Mononuclear cell (primary cell): ENCODE measurements around the gene MTRFR. TPM values are rescaled to one million over a fixed set of nuclear protein-coding genes. Genes with fewer than 3 reads are reported as not detected.

Source experiments
- H3K27me3 ChIP-seq: 2 replicates; pipeline ENCODE4 v1.6.0; 2011; ENCODE audit warnings: low read length, control low read depth; ENCODE audit not compliant: insufficient read depth
- H3K4me1 ChIP-seq: 2 replicates; pipeline ENCODE4 v1.5.1; 2011; ENCODE audit warnings: mild to moderate bottlenecking, low read length, control low read depth; ENCODE audit not compliant: insufficient read depth
- H3K4me3 ChIP-seq: 2 replicates; pipeline ENCODE4 v1.5.1; 2011; ENCODE audit warnings: mild to moderate bottlenecking, low read length, moderate library complexity
- H3K9me3 ChIP-seq: 2 replicates; pipeline ENCODE4 v1.5.1; 2011; ENCODE audit warnings: low read depth, mild to moderate bottlenecking, control low read depth, low read length
- total RNA-seq: library from RNA; depleted of rRNA; stranded (reverse); fragments of >200 nt; gene quantifications from one replicate; pipeline ENCODE4 v1.2.3, GENCODE V29; 2012

Gene MTRFR
- total RNA-seq, 1 donor = 27.6 TPM

DNA sequence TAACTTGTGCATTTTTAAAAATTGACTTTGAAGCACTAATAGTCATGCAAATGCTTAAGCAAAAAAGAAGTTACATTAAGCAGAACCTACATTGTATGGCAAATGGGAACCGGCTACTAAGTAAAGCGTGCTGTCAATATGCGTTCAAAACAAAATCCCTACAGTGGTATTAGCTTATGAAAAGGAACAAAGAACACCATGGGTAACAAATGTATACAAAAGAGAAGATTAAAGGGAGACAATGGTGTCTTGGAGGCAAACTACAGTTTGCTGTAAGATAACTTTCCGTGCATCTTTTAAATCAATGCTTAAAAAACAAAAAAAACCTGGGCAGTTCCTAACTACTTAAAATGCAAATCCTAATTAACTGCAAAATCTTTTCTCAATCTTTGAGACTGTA lies 28.0 kb downstream of the MTRFR start:
- Histone ChIP-seq H3K27me3 (no peaks in the 10 kb centered on the region), H3K4me3 (no peak overlapping the region), H3K4me1 (no peaks in the 10 kb centered on the region), H3K9me3 (no peaks in the 10 kb centered on the region)

DNA sequence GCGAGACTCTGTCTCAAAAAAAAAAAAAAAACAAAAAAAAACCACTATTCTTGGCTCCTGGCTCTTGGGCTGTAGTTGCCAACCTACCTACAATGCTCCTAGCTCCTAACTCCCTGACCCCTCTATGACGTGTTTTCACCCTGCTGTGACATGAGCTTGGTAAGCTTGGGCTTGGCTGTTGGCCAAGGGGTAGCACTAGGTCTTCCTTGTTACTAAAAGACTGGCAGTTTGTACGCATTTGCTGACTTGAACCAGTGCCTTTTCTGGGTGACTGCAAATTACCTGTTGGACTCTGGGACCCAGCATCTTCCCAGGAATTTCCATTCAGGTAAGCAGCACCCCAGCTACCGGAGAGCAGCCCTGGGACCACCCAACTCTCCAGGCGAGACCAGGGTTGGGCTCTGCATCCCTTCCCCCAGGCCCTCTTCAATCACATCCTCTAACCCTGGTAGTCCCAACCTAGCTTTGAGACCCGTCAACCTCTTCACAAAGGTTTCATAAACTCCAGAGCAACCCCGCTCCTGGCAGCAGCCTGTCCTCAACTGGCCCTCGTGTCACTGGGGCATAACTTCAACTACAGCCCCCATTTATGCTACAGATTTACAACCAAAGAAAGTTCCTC lies 30.1 kb downstream of the MTRFR start:
- no peaks in the 10 kb centered on the region for H3K27me3 ChIP-seq
- H3K9me3 ChIP-seq = no peaks in the 10 kb centered on the region
- peaks cover 10% of the 10 kb centered on the region for H3K4me1 ChIP-seq
- H3K4me3 ChIP-seq = no peak overlapping the region

DNA sequence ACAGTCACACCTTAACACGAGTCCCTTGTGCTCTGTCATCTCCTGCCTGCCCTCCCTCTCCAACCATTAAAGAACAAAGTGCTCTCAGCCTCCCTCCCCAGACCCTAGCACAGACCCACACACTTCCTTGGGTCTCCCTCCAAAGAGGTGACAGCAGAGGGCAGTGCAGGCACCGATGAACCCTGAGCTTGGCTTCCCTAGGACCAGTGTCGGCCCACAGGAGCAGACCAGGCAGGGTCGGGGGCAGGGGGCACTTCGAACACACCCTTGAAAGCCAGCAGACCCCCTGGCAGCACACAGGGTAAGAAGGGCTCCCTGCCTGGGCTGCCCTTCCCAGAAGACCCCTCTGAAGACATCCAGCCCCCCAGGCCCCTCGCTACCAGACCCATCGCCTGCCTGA lies 31.4 kb downstream of the MTRFR start:
- Histone ChIP-seq H3K4me3 (no peak overlapping the region), H3K4me1 (peaks cover 22% of the 10 kb centered on the region), H3K9me3 (no peaks in the 10 kb centered on the region), H3K27me3 (no peaks in the 10 kb centered on the region)

DNA sequence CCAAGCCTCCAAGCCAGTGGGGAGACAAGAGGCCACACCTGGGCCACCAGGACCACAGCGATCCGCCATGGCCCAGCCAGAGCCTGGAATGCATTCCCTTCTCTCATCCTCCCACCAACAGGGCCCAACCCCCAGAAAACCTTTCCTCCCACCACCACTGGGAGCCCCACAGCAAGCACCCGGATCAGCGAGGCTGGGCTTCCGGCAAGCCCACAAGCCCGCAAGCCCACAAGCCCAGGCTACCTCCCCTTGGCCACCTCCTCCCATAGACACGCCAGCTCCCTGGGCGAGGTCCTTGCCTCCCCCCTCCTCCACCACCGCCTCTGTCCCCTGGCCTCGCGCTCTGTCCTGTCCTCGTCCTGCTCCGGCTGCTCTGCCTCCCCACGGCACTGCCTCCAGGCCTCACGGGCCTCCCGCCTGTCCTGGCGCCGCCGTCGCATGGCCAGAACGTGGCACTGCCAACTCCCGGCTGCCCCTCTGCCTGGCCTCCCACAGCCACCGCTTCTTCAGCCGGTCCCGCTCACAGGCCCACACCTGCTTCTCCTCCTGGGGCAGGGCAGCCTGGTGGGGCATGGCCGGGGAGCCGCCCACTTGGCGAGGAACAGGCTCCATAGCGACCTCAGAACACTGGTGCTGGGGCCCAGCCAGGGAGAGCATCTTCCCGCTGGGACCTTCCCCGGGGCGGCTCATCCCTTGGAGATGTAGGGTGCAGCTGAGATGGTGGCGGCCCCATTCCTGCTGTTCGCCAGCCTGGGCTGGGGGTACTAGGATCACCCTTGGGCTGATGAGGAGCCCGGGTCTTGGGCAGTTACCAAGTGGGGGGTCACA lies 32.8 kb downstream of the MTRFR start:
- peaks cover 33% of the 10 kb centered on the region for H3K4me1 ChIP-seq
- no peaks in the 10 kb centered on the region for H3K27me3 ChIP-seq
- no peaks in the 10 kb centered on the region for H3K9me3 ChIP-seq
- H3K4me3 ChIP-seq = no peak overlapping the region

DNA sequence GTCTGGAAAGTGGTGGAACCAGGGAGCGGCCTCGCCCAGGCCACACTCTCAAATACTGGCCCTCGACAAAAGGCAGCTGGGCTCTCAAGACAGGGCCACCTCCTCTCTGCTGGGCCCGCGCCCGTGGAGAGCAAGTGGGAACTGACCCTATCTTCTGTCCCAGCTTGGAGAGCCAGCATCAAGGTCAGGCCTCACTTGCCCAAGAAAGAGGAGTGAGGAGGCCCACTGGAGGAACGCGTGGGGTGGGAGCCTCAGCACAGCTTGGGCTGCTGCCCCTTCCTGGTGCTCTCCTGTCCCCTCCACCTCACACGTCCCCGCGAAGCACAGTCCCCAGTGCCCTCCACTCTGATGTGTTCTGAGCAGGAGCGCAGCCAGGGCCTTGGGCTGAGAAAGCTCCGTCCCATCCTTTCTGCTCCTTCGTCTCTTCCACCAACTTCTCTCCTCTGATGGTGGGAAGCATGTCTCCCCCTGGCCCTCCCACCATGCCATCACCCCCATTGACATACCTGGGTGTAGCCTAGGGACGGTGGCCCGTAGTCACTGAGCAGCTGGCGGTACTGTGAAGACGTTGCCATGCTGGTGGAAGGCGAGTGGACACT lies 33.5 kb downstream of the MTRFR start:
- Histone ChIP-seq H3K4me3 (no peak overlapping the region), H3K9me3 (no peaks in the 10 kb centered on the region), H3K4me1 (peaks cover 33% of the 10 kb centered on the region), H3K27me3 (no peaks in the 10 kb centered on the region)

DNA sequence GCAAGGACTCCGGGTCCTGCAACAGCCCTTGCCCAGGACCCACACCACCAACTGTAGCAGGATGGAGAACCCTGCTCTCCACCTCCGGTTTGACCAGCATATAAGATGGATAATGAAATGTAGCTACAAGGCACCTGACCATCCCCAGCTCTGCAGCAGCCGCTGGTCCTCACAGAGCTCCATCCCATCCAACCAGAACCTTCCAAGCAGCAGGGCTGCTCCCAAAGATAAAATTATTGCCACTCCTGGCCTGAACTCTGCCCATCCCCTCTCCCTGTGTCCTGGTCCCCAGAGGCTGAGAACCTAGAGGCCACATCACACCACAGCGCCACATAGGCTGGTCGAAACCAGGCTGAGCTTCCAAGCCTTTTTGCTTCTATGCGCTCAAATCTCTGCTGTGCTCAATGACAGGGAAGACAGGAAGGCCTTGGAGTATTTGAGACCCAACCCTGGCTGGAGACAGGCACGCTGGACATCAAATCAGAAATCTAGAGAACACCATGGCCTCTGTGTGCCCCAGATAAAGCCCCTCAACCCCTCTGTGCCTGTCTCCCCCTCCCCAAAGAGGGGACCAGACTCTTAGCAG lies 34.2 kb downstream of the MTRFR start:
- no peaks in the 10 kb centered on the region for H3K27me3 ChIP-seq
- H3K9me3 ChIP-seq = no peaks in the 10 kb centered on the region
- H3K4me3 ChIP-seq = no peak overlapping the region
- peaks cover 38% of the 10 kb centered on the region for H3K4me1 ChIP-seq

DNA sequence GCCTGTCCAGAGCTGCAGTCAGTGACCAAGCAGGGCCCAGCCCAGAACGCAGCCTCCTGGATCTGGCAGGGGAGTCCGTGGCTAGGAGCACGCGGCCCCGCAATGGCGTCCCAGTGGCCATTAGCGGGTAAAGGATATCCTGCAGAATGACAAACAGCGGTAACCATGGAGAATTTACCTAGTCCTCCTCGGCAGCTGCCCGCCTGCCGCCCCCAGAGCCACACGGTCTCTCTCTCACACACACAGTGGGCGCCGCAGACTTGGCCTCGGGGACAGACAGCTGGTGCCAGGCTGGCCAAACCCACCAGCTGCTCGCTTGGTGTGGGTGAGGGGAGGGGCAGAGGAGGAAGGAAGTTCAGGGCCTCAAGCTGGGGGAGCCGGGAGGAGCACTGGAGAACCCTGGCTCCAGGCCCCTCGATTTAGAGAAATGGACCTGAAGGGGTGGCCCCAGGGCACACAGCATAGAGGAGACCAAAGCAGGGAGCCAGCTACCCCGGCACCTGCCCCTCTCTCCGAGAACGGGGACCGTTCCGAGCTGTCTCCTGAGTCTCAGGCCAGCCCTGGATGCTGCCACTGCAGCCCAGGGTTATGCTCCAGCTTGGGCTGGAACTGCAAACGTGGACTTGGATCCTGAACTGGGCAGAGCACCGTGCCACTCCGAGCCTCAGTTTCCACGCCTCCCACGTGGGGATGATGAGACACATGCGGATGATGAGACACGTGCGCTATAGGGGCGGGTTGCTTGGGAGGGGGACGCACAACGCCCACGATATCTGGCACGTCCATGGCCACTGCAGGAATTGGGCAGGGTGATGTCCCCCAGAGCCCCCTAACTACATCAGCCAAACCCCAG lies 35.0 kb downstream of the MTRFR start:
- peak overlapping the region; percentile 0 for H3K4me3 ChIP-seq
- H3K27me3 ChIP-seq = no peaks in the 10 kb centered on the region
- no peaks in the 10 kb centered on the region for H3K9me3 ChIP-seq
- H3K4me1 ChIP-seq = peaks cover 38% of the 10 kb centered on the region

DNA sequence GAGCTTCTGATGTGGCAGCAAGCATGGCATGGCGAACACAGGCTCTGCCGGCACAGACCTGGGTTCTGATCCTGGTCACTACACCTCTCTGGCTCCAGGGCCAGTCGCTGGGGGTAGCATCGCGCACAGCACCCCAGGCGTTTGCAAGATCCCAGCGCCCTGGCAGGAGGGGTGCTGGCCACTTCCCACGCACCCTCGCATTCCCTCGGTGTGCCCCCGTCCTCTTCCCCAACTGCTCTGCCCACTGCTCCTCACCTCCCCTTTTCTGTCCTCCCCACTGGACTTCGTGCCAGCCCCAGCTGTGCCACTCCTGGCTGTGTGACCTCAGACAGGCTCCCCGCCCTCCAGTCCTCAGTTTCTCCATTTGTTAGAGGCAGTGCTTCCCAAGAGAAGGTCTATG lies 35.6 kb downstream of the MTRFR start:
- peak overlapping the region; percentile 12 for H3K4me3 ChIP-seq
- H3K9me3 ChIP-seq = no peaks in the 10 kb centered on the region
- H3K27me3 ChIP-seq = no peaks in the 10 kb centered on the region
- H3K4me1 ChIP-seq = peaks cover 38% of the 10 kb centered on the region

DNA sequence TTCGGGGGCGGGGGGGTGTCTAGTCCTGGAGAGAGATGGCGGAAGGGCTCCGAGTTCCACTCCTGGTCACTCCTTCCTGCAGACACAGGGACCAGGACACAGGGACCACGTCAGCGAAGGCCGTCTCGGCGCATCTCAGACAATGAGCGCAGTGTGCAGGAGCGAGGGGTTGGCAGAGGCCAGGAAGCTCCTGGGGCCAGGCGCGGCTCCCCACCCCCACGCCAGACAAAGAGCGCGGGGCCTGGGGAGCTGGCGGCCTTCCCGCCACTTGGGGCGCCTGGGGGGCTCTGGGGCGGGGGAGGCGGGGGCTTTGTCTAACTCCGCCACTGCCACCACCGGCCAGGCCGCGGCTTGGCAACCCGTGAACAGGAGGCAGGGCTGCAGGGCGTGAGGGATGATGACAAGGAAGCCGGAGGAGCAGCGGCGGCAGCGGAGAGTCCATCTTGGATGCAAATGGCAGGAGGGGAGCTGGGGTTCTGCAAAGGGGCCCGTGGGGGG lies 36.2 kb downstream of the MTRFR start:
- Histone ChIP-seq H3K27me3 (no peaks in the 10 kb centered on the region), H3K9me3 (no peaks in the 10 kb centered on the region), H3K4me1 (peaks cover 38% of the 10 kb centered on the region), H3K4me3 (peak overlapping the region; percentile 37)

DNA sequence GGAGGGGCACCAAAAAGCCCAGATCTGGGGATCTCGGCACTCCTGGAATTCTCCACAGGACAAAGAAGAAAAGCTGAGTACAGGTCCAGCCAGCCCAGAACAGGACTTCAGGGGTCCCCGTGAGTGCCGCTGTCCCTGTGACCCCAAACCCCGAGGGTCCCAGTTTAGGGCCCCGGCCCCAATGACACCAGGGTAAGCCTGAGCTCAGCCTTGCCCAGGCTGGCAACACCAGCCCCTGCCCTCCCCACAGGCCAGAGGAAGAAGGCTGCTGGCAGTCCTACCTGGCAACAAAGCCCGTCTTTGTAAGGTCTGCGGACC lies 36.6 kb downstream of the MTRFR start:
- Histone ChIP-seq H3K27me3 (no peaks in the 10 kb centered on the region), H3K4me1 (peaks cover 38% of the 10 kb centered on the region), H3K9me3 (no peaks in the 10 kb centered on the region), H3K4me3 (peak overlapping the region; percentile 37)

DNA sequence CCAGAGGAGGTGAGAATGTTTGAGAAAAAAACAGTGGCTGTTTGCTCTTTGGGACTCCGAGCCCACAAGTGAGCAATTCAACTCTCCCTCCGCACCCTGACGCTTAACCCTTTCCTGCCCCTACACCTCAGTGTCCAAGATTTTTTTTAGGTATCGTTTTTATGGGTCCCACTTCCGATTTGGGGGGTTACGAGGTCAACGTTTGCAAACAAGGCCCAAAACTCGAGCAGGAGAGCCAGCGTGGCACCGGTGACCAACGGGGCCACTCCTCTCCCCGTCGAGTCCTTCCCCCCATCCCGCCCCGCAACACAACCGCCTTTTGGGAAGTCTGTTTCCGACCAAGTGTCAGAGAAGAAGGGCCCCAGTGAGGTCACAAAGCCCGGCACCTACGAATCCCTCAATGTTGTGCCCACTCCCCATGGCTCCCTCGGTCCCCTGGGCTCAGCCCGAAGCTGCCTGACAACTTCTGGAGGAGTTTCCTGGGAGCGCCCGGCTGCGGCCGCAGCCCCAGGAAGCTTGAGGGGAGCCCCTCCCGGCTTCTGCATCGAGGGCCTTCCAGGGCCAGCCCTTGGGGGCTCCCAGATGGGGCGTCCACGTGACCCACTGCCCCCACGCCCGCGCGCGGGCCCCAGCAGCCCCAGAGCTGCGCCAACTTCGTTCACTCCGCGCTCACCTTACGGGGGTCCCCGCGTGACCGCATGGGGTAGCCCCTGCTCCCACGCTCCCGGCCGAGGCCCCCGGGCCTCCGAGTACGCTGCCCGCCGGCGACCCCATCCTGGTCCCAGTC lies 37.2 kb downstream of the MTRFR start:
- Histone ChIP-seq H3K9me3 (no peaks in the 10 kb centered on the region), H3K4me3 (peak overlapping the region; percentile 37), H3K27me3 (no peaks in the 10 kb centered on the region), H3K4me1 (peaks cover 38% of the 10 kb centered on the region)

DNA sequence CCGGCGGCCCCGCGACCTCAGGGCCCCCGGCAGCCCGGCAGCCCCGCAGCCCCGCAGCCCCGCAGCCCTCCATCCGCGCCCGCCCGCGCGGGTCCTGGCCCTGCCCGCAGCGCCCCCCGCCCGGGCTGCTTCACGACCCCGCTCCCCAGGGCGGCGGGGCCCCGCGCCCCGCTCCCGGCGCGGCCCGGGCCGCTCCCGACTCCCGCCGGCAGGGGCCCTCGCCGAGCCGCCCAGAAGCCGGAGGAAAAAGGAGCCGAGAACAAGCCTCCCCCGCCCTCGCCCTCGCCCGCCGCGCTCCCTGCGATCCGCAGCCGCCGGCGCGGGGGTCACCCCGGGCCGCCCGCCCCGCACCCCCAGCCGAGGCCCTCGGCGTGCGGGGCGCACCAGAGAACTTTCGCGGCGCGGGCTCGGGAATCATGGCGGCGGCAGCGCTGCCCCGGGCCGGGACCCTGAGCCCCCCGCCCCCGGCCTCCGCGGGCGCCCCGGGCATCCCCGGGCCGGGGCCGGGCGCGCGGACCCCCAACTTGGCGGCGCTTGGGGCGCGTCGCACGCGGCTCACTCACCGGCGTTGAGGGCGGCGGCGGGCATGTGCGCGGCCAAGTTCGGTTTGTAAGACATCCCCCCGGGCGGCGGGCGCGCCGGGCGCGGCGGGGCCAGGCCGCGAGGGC lies 37.9 kb downstream of the MTRFR start:
- Histone ChIP-seq H3K27me3 (no peaks in the 10 kb centered on the region), H3K4me3 (peak overlapping the region; percentile 41), H3K9me3 (no peaks in the 10 kb centered on the region), H3K4me1 (peaks cover 38% of the 10 kb centered on the region)

DNA sequence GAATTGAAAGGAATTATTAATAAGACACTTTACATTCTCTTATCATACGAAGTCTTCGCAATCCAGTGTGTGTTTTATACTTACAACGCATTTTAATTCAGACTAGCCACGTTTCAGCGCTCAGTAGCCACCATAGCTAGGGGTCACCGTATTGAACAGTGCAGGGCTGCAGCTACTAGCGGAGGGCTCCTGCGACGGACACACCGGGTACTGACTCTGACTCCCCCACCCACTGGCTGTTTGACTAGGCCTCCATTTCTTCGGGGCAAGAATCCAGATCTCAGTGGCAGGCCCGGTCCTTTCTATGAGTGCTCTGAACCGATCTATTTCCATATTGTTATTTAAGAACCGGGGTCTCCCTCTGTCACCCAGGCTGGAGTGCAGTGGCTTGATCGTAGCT lies 39.9 kb downstream of the MTRFR start:
- Histone ChIP-seq H3K27me3 (no peaks in the 10 kb centered on the region), H3K4me3 (no peak overlapping the region)

More for the DNA sequence above, 39.9 kb downstream of the MTRFR start:
- Histone ChIP-seq H3K9me3 (no peaks in the 10 kb centered on the region), H3K4me1 (peaks cover 35% of the 10 kb centered on the region)
